ENCODE data around the gene SPPL2C.

SPPL2C gene, protein sequence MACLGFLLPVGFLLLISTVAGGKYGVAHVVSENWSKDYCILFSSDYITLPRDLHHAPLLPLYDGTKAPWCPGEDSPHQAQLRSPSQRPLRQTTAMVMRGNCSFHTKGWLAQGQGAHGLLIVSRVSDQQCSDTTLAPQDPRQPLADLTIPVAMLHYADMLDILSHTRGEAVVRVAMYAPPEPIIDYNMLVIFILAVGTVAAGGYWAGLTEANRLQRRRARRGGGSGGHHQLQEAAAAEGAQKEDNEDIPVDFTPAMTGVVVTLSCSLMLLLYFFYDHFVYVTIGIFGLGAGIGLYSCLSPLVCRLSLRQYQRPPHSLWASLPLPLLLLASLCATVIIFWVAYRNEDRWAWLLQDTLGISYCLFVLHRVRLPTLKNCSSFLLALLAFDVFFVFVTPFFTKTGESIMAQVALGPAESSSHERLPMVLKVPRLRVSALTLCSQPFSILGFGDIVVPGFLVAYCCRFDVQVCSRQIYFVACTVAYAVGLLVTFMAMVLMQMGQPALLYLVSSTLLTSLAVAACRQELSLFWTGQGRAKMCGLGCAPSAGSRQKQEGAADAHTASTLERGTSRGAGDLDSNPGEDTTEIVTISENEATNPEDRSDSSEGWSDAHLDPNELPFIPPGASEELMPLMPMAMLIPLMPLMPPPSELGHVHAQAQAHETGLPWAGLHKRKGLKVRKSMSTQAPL

DNA sequence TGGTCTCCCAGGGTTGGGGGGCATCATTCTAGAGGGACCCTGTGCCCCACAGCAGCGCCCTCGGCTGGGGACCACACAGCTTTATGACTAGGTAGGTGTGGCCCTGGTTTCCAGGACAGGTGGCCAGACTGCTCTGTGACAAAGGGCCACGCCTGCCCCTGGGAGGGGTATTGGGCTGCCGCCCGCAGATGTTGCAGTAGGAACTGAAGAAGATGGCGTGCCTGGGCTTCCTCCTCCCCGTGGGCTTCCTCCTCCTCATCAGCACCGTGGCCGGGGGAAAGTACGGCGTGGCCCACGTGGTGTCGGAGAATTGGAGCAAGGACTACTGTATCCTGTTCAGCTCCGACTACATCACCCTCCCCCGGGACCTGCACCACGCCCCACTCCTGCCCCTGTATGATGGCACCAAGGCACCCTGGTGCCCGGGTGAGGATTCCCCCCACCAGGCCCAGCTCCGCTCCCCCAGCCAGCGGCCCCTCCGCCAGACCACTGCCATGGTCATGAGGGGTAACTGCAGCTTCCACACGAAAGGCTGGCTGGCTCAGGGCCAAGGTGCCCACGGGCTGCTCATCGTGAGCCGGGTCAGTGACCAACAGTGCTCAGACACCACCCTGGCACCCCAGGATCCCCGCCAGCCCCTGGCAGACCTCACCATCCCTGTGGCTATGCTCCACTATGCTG lies at the start of gene SPPL2C:
TSS of gene SPPL2C (plus strand) at position 187 of the 681 bp plus-strand sequence. CDS start at position 213, 26 bp downstream.
- no peak for DNase-seq (ENCODE audit: low read depth in 3 of 3)

DNA sequence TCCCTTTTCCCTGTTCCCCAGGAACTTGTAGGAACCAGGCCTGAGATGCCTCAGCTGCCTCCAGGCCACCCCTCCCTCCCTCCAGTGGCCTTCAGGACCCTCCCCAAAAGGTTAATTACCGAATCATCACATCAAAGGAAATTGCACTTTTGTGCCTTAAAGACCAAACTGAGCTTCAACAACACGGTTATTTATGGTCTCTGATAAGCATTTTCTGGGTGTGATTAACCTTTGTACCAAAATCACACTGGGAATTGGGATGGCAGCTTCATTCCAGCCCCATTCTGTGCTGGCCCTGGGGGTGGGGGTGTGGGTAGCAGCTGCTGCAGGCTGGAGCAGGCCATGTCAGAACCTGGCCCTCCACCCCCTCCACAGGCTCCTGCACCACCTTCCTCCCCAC lies 43.9 kb upstream of the SPPL2C start:
- no peak for DNase-seq (ENCODE audit: low read depth in 3 of 3)

DNA sequence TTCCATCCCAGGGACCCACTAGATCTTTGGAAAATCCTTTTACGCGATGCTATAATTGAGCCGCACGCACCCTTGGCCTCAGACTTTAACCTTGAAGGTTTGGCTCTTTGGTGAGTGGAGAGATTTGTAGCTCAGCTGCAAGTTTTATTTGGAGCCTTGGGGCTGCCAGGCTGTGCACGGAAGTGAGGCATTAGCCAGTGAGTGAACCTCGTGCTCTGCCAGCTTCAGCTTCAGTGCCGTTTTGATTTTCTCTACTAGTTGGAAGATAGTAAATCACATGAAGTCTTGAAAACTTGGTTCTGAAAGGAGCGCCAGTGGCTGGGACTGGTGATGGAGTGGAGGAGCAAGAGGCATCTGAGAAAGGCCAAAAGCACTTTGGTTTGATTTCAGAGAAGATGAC lies 43.3 kb upstream of the SPPL2C start:
- no peak for DNase-seq (ENCODE audit: low read depth in 3 of 3)

DNA sequence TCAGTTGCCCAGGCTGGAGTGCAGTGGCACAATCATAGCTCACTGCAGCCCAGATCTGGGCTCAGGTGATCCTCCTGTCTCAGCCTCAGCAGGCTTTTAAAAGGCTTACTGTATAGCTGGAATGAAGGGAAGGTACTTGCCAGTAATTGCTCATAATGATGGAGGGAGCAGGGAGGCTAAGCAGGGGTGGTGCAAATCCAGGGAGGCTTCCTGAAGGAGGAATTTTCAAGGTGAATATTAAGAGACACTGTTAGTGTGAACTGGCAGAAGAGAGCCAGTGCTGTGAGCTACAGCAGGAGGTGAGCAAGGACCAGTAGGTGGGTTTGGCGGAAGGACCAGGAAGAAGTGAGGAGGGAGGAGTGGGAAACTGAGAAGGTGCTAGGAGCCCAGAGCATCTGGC lies 35.8 kb upstream of the SPPL2C start:
- DNase-seq (ENCODE audit: low read depth in 3 of 3) = no peak

DNA sequence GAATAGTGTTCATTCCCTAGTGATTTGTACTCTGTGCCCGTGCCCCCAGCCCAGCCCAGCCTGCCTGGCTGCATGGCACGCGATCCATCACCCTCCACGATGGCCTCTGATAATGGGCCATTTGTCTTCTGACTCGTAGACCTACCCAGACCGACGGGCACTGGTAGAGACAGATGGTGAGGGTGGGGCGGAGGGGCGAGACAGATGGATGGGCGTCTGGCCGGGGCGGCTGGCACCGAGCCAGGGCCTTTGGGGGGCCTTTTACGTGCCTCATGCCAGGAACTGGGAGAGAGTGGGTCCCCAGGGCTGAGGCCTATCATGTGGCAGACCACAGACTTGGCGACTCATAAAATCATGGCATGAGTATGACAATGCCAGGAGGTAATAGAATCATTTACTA lies 35.2 kb upstream of the SPPL2C start:
- DNase-seq (ENCODE audit: low read depth in 3 of 3) = no peak

DNA sequence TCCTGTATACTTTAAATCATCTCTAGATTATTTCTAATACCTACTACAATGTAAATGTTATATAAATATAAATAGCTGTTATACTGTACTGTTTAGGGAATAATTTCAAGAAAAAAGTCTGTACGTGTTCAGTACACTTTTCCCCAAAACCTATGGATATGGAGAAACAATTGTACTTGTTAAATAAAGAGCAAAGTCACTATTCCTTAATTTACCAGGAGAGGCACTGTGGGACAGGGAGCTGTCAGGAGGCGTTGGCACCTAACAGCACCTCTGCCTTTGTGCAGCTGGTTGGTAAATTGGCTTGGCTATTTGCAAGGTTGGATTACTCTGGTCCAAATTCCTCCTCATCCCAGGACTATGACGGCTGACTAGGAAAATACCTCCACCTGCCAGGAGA lies 32.6 kb upstream of the SPPL2C start:
- no peak for DNase-seq (ENCODE audit: low read depth in 3 of 3)

DNA sequence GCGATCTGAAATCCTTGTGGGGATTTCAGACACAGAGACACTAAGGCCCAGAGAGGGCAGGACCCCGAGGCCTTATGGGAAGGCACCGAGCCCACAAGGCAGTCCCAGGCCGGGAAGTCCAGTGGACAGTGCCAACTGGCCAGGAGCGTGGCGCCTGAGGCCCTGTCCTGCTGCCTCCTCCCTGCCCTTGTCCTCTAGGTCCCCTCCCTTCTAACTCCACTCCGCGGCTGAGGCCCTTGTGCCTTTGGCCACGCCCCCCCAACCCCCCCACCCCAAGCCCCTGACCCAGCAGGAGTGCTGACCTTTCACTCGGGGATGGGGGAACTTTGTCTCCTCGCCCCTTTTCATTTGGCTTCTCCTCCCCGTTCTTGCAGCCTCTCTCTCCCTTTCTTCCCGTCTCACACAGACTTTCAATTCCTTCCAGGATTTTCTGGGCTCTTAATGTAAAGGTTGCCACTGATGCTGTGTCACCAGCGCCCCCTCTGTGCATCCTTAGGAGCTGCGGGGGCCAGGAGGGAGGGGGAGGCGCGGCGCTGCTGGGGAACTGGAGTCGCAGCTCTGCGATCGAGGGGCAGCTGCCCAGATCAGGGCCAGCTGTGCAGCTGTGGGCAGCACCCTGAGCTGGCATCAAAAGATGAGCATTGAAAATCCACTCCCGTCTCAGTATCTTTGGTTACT lies 31.5 kb upstream of the SPPL2C start:
- DNase-seq (ENCODE audit: low read depth in 3 of 3) = no peak

DNA sequence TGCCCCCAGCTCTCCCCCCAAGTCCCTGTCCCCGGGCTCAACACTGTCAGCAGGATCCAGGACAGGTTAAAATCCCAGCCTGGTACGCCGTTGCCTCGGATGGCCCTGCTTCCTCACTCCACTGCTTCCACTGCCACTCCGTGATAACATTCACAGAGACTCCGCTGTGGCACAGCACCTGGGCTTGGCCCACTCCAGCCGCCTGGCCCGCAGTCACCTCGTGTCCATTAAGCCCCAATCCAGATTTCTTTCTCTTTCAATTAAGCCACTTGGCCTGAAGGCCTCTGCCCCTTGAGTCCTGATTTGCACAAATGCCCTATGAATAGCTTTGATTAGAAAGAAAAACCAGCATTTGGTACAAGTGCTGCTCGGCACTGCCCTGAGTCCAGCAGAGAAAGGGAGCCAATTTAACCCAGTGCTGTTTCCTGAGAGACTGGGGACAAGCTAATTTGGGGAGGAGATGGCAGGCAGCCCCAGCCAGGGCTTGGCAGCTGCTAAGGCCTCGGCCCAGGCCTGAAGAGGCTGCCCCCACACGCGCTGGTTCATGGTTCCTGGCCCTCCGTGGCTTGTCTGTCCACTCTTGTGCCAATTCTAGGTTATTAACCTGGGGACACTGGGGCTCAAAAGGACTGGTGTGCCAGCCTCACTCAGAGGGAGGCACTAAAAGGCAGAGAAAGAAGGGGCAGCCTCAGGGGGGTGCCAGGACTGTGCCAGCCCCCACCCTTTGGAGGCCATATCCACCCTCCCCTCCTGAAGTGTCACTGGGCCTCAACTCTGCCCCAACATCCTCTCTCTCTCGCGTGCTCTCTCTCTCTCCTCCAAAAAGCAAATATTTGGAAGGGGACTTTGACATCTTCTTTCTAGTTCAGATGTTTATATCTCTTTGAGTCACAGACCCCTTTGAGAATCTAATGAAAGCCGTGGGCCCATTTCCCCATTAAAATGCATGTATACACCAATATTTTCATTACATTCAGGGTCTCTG lies 29.8 kb upstream of the SPPL2C start:
- no peak for DNase-seq (ENCODE audit: low read depth in 3 of 3)

DNA sequence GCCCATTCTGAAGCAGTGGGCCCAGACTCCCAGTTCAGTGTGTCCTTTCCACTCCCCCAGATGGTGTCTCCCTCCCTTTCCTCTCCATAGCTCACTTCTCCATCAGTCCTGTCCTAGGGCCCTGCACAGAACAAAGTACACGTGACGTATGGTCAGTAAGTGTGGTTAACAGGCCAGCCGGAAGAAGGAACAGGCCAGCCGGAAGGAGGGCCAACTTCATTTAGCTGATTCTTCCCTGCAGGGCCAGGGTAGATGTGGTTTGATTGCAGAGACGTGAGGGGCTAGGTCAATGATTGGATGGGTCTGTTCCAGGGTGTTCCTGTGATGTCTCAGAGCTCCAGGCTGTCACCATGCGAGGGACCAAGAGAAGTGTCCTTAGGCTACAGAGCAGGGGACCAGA lies 28.9 kb upstream of the SPPL2C start:
- no peak for DNase-seq (ENCODE audit: low read depth in 3 of 3)

DNA sequence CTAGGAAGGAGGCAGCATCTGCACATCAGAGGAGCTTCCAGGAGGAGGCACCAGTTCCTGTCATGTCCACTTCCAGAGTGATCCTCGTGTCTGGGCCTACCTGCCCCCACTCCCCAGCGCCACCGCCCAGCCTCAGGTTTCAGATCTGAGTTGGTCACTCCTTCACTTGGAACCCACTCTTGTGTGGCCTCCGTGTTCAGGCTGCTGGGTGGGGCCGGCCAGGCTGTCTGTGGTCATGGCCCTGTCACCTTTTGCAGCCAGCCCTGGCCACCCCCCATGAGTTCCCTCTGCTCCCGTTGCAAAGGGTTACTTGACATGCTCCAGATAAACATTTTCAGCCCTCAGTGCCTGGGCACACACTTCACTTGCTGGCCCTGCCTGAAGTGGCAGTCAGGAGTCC lies 26.6 kb upstream of the SPPL2C start:
- DNase-seq (ENCODE audit: low read depth in 3 of 3) = no peak

DNA sequence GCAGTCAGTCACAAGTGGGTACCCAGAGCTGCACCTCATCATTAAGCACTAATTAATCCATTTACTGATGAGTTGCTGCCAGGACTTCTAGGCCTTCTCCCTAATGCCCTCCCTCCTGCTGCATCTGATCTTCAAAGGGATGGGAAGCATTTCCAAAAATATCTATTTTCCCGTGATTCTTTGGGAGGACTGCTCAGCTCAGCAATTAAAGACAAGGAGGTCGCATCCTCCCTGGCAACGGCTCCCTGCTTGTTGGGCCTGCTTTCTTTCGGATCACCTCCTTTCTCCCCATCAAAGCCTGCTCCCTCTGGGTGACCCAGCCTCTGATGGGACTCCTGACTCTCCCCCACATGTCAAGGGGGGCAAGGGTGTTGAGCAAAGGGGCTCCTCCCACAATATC lies 26.0 kb upstream of the SPPL2C start:
- DNase-seq (ENCODE audit: low read depth in 3 of 3) = no peak

DNA sequence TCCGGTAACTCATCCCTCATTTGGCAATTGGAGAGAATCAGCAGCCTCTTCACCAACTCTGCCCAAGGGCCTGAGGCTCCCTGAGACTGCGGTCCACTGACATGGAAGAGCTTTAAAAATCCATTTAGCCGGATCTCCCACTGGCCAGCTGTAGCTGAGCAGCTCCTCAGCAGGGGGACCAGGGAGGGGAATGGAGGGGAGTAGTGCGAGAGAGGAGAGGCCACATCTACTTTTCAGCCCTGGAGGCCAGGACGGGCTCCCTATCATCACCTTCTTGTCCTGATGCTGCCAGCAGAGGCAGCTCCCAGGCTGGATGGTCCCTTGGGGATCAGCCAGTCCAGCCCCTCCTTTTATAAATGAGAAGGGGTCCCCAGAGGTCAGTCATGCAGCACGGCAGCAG lies 25.0 kb upstream of the SPPL2C start:
- no peak for DNase-seq (ENCODE audit: low read depth in 3 of 3)

DNA sequence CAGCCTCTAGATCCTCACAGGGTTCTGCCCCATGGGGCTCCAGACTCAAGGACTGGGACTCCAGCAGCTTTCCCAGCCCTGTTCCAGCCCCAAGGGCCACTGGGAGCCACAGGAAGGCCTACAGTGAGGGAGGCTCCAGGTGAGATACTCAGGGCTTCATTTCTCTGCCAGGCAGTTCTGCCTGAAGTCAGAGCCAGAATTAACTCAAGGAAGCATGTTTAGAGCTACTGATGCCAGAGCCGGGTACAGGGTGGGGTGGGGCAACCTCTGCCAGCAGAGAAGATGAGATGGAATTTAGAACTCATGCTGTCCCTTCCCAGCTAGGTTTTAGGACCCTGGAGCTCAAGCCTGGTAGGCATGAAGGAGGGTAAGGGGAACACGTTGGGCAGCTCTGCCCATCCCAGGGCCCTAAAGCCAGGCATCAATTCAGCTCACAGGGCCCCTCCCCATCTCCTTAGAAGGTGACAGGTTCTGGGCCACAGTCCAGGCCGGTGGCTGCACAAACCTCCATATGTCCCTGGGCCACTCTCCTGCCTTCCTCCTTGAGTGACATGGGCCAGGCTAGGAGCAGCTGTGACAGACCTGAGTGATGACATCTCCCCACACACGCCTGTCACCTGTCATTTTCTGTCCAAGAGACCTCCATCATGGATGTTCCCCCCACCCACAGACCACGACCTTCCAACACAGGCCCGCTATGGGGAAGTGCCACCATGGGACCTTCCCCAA lies 24.5 kb upstream of the SPPL2C start:
- DNase-seq (ENCODE audit: low read depth in 3 of 3) = no peak

DNA sequence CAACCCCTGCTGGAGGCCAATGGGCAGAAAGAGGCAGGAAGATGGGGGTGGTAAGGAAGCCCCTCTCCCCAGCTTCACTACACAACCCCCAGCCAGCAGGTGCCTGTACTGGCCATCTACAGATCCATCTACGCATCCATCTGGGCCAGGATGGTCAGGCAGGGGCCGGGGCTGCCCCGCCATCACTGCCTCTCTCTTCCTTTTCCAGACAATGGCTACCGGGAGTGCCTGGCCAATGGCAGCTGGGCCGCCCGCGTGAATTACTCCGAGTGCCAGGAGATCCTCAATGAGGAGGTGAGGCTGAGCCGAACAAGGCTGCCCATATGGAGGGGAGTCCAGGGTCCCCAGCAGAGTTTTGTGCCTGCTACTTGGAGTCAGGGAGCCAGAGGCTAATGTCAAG lies 23.5 kb upstream of the SPPL2C start:
- DNase-seq (ENCODE audit: low read depth in 3 of 3) = no peak

DNA sequence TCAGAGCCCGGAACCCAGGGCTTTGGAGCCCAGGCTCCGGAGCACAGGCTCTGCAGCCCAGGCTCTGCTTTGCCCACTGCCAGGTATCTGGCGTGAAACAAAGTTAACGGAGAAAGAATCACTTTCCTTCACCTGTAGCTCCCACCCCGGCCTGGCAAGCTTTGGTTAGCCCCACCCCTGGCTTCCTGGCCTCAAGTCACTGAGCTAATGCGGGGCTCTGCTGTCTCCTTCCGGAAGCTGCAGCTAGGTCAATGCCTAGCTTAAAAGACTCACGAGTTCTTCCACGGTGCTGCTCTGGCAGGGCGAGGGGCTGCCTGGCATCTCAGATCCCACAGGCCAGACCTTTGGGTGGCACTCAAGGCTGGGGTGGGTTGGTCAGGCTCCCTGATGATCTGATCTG lies 21.1 kb upstream of the SPPL2C start:
- DNase-seq (ENCODE audit: low read depth in 3 of 3) = no peak

DNA sequence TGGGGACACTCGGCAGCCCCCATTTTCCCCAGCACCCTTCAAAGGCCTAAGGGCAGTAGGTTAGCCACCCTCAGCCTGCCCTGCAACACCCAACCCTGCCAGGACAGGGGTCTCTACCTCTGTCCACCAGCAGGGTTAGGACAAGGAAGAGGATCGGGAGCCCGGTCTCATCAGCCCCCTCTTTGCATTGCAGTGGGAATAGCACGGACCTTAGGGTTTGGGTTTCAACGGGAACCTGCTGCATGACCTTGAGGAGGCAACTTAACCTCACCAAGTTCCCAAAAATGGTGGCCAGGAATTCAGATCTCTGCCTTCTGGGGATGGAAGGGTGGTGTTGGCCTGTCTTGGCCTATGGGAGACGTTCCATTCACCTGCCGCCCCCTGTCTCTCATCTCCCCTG lies 20.2 kb upstream of the SPPL2C start:
- DNase-seq (ENCODE audit: low read depth in 3 of 3) = no peak

DNA sequence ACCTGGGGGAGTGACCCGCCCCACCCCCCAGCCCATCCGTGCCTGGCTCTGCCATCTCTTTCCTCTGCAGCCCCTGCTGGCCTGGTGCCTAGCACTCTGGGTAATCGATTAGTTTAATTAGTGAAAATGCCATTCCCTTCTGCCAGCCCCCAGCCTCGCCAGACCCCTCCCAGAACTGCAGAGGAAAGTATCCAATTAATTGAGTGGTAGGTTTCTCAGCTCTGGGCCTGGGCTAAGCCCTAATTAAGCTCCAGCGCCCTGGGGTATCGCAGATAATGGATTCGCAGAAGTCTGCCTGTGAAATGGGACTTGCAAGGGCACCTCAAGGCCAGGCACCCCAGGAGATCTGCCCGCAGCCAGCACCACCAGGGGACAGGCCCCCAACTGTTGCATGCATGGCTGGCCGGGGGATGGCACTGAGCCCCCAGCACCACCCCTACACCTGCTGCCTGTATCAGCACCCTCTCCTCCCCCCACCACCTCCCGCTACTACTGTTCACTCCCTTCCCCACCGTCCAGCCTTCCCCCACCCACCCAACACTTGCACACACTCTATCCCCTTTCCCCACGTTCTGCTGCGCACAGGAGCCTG lies 19.7 kb upstream of the SPPL2C start:
- no peak for DNase-seq (ENCODE audit: low read depth in 3 of 3)

DNA sequence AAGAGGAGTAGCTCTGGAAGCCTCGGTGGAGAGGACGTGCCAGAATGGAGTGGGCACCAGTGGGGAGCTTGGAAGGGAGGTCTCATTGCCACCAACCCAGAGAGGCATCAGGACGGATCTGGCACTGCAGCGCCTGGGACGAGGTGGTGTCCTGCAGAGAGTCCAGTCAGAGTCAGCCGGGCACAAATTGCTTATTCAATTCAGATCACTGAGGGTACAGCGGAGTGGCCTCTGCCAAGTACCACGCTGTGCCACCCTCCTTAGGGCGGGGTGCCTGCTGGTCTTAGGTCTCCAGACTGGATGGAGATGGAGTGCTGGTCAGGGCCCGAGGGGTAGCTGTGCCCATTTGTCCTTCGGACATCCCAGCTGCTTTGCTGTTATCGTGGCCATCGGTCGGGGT lies 18.9 kb upstream of the SPPL2C start:
- no peak for DNase-seq (ENCODE audit: low read depth in 3 of 3)

DNA sequence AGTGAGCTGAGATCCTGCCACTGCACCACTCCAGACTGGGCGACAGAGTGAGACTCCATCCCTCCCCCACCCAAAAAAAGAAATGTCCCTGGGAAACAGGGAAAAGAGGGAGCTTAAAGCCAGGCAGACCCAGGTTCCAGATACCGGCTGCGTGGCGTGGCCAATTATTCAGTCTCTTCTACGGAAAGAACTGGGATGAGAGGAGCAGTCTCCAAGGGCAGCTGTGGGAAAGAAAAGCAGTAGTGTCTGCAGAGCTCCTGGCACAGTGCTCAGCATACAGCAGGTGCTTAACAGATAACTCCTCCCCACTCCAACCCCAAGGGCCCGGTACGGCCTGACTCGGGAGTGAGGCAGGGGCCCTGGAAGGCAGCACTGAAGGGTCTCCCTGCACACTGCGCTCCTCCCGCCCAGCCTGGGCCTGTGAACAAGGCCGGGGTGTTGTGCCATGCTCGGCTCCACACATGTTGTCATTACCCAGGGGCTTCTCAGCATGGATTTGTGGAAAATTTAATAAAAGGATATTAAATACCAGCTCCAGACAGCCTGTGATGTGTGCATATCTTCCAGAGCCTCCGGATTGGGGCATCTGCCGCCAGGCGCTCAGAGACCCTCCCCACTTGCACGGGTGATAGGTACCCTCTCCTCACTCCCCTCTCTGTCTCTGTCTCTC lies 17.6 kb upstream of the SPPL2C start:
- DNase-seq (ENCODE audit: low read depth in 3 of 3) = no peak
